Hepatocyte (in vitro differentiated cells): Measurements from ENCODE around the gene SCN2B.

Source experiments
- CTCF ChIP-seq: fragments of 200-600 bp; sonication (generic); IDR thresholded peaks from 2 replicates; pipeline ENCODE4 v1.5.1; 2016; ENCODE audit warnings: antibody characterized with exemption, mild to moderate bottlenecking; ENCODE audit not compliant: poor library complexity
- EZH2 ChIP-seq: fragments of 200-600 bp; sonication (generic); IDR thresholded peaks from 2 replicates; pipeline ENCODE4 v1.6.1; 2016; ENCODE audit warnings: antibody characterized with exemption, mild to moderate bottlenecking, borderline replicate concordance

GRCh38 chr11:118175993-118176777 is at the start of gene SCN2B:
- TF ChIP-seq CTCF (no peak), EZH2 (no peak)
